HCT116 (cell line): ENCODE data around the gene MYDGF.

Experiments used
- EZH2phosphoT487 ChIP-seq: fragments of 200-600 bp; IDR thresholded peaks from 2 replicates; pipeline ENCODE4 v1.6.1; 2018; ENCODE audit warnings: antibody characterized with exemption, borderline replicate concordance
- POLR2AphosphoS5 ChIP-seq: IDR thresholded peaks from 2 replicates; pipeline ENCODE4 v1.6.1; 2011; ENCODE audit warnings: mild to moderate bottlenecking, low read depth, low read length, moderate library complexity
- ZFX ChIP-seq: fragments of 450-650 bp; IDR thresholded peaks from 2 replicates; pipeline ENCODE4 v1.6.1; 2017
- TF ChIP-seq, protein P1 (sequence below): IDR thresholded peaks from 2 replicates; pipeline ENCODE4 v1.6.1; 2012
- TF ChIP-seq, protein P2 (sequence below), 3 experiments: fragments of 200-600 bp in 1 of 3; sonication (generic) in 1 of 3; IDR thresholded peaks in 2 of 3; conservative IDR thresholded peaks in 1 of 3; 2 replicates each; pipeline ENCODE4 v1.5.1; 2012 to 2017; ENCODE audit warnings: low read depth in 2 of 3, low read length in 2 of 3, antibody characterized with exemption in 1 of 3, borderline replicate concordance in 1 of 3, control low read depth in 1 of 3, mild to moderate bottlenecking in 1 of 3, mixed read lengths in 1 of 3, mixed run types in 1 of 3, moderate library complexity in 1 of 3; ENCODE audit not compliant: insufficient read depth in 1 of 3

- no peak for TF ChIP-seq ZFX
- TF ChIP-seq, protein P1, sequence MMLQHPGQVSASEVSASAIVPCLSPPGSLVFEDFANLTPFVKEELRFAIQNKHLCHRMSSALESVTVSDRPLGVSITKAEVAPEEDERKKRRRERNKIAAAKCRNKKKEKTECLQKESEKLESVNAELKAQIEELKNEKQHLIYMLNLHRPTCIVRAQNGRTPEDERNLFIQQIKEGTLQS: no peak
- TF ChIP-seq, protein P2, sequence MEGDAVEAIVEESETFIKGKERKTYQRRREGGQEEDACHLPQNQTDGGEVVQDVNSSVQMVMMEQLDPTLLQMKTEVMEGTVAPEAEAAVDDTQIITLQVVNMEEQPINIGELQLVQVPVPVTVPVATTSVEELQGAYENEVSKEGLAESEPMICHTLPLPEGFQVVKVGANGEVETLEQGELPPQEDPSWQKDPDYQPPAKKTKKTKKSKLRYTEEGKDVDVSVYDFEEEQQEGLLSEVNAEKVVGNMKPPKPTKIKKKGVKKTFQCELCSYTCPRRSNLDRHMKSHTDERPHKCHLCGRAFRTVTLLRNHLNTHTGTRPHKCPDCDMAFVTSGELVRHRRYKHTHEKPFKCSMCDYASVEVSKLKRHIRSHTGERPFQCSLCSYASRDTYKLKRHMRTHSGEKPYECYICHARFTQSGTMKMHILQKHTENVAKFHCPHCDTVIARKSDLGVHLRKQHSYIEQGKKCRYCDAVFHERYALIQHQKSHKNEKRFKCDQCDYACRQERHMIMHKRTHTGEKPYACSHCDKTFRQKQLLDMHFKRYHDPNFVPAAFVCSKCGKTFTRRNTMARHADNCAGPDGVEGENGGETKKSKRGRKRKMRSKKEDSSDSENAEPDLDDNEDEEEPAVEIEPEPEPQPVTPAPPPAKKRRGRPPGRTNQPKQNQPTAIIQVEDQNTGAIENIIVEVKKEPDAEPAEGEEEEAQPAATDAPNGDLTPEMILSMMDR (IDR thresholded peaks at IDR 0.05 in 2 of 3, conservative IDR thresholded peaks at IDR 0.05 in 1 of 3; ENCODE audit: borderline replicate concordance in 1 of 3, insufficient read depth in 1 of 3, low read depth in 2 of 3, low read length in 2 of 3): no peak
- TF ChIP-seq EZH2phosphoT487: no peak
- TF ChIP-seq POLR2AphosphoS5: no peak
These were observed 34.4 kb downstream of the MYDGF start for GRCh38 chr19:4635754-4636116.
